Measurements from ENCODE around the gene GZMH. TPM values are rescaled to one million over a fixed set of nuclear protein-coding genes. Genes with fewer than 3 reads are reported as not detected.
"Not testable (repeated sequence)": the region's sequence is repeated elsewhere in the genome, so short reads cannot be mapped to it uniquely, and the experiment has no call there.

Gene GZMH
- total RNA-seq, 1 experiment from 2014 or later = not detected

- DNase-seq (ENCODE audit: unreplicated experiment) = peak; percentile 30
- no peaks in the 10 kb centered on the region for H3K36me3 Mint-ChIP-seq (ENCODE audit: insufficient read depth, unreplicated experiment)
- BruUV-seq (replicated peaks) = no TSS peak
- H3K9me3 Mint-ChIP-seq (ENCODE audit: unreplicated experiment) = peaks cover 25% of the 10 kb centered on the region
- POLR2A ChIA-PET = interaction anchor here (0.6 kb wide), 1 partner anchor 715 kb away, joined by 8 read pairs; no protein-coding TSS in a partner anchor
- intact Hi-C loops (cut with micrococcal nuclease) = no loop called here
- no peak overlapping the region for H3K4me3 Mint-ChIP-seq (ENCODE audit: unreplicated experiment)
- H3K27ac Mint-ChIP-seq (ENCODE audit: low read depth, unreplicated experiment) = no peak overlapping the region
- no peaks in the 10 kb centered on the region for H3K4me1 Mint-ChIP-seq (ENCODE audit: insufficient read depth, unreplicated experiment)
- TF ChIP-seq CTCF (IDR thresholded peaks at IDR 0.05; ENCODE audit: unreplicated experiment) = no peak
- CTCF ChIA-PET = interaction anchor here (1.0 kb wide), 2 partner anchors 84 to 115 kb away, joined by 3 to 4 read pairs; no protein-coding TSS in a partner anchor
- H3K27me3 Mint-ChIP-seq (ENCODE audit: insufficient read depth, unreplicated experiment) = peaks cover 14% of the 10 kb centered on the region
These were observed 14.2 kb downstream of the GZMH start for GRCh38 chr14:24595073-24595808.

DNA sequence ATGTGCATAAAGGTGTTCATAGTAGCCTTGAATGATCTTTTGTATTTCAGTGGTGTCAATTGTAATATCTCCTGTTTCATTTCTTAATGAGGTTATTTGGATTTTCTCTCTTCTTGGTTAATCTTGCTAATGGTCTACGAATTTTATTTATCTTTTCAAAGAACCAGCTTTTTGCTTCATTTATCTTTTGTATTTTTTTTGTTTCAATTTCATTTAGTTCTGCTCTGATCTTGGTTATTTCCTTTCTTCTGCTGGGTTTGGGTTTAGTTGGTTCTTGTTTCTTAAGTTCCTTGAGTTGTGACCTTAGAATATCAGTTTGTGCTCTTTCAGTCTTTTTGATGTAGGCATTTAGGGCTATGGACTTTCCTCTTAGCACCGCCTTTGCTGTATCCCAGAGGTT is 18.5 kb downstream of the GZMH start:
- BruUV-seq (replicated peaks); H3K9me3 Mint-ChIP-seq (ENCODE audit: unreplicated experiment): not testable (repeated sequence)

DNA sequence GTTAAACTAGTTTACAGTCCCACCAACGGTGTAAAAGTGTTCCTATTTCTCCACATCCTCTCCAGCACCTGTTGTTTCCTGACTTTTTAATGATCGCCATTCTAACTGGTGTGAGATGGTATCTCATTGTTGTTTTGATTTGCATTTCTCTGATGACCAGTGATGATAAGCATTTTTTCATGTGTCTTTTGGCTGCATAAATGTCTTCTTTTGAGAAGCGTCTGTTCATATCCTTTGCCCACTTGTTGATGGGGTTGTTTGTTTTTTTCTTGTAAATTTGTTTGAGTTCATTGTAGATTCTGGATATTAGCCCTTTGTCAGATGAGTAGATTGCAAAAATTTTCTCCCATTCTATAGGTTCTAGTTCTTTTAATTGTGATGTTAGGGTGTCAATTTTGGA is 25.1 kb downstream of the GZMH start:
- DNase-seq (ENCODE audit: unreplicated experiment) = not testable (repeated sequence)

More for the DNA sequence above, 18.5 kb downstream of the GZMH start:
- H3K4me3 Mint-ChIP-seq (ENCODE audit: unreplicated experiment); H3K36me3 Mint-ChIP-seq (ENCODE audit: insufficient read depth, unreplicated experiment); intact Hi-C loops (cut with micrococcal nuclease); POLR2A ChIA-PET; DNase-seq (ENCODE audit: unreplicated experiment); CTCF ChIA-PET; H3K4me1 Mint-ChIP-seq (ENCODE audit: insufficient read depth, unreplicated experiment); H3K27ac Mint-ChIP-seq (ENCODE audit: low read depth, unreplicated experiment): not testable (repeated sequence)
- H3K27me3 Mint-ChIP-seq (ENCODE audit: insufficient read depth, unreplicated experiment) = peaks cover 15% of the 10 kb centered on the region

DNA sequence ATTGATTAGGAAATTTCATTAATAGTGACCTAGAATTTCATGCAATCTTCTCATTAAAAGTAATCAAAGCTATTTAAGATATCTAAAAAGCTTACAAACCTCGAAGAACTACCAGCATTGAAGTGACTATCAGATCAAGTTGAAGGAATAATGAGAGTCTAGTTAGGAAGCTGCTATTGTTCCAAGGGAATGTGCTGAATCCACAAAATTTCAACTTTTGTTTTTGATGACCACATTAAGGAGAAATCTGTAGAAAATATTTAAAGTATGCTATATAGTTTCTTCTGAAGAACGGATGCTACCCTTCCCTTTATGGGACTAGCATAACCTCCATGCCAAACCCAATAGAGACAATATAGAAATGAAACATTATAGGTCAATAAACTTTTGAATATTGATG is 30.9 kb downstream of the GZMH start:
- Mint-ChIP-seq H3K4me1 (ENCODE audit: insufficient read depth, unreplicated experiment) (no peaks in the 10 kb centered on the region), H3K4me3 (ENCODE audit: unreplicated experiment) (no peak overlapping the region), H3K27ac (ENCODE audit: low read depth, unreplicated experiment) (no peak overlapping the region), H3K36me3 (ENCODE audit: insufficient read depth, unreplicated experiment) (no peaks in the 10 kb centered on the region), H3K27me3 (ENCODE audit: insufficient read depth, unreplicated experiment) (no peaks in the 10 kb centered on the region), H3K9me3 (ENCODE audit: unreplicated experiment) (no peaks in the 10 kb centered on the region)
- TF ChIP-seq CTCF (IDR thresholded peaks at IDR 0.05; ENCODE audit: unreplicated experiment) = no peak
- no peak for DNase-seq (ENCODE audit: unreplicated experiment)
- POLR2A ChIA-PET = no interaction called here
- CTCF ChIA-PET = interaction anchor here (1.0 kb wide), 1 partner anchor 53 kb away, joined by 3 read pairs; no protein-coding TSS in a partner anchor
- intact Hi-C loops (cut with micrococcal nuclease) = no loop called here
- BruUV-seq (replicated peaks) = no TSS peak

More for the DNA sequence above, 25.1 kb downstream of the GZMH start:
- H3K27me3 Mint-ChIP-seq (ENCODE audit: insufficient read depth, unreplicated experiment); H3K4me3 Mint-ChIP-seq (ENCODE audit: unreplicated experiment); intact Hi-C loops (cut with micrococcal nuclease); CTCF ChIA-PET; BruUV-seq (replicated peaks); H3K4me1 Mint-ChIP-seq (ENCODE audit: insufficient read depth, unreplicated experiment); POLR2A ChIA-PET; H3K36me3 Mint-ChIP-seq (ENCODE audit: insufficient read depth, unreplicated experiment); H3K9me3 Mint-ChIP-seq (ENCODE audit: unreplicated experiment); H3K27ac Mint-ChIP-seq (ENCODE audit: low read depth, unreplicated experiment): not testable (repeated sequence)

DNA sequence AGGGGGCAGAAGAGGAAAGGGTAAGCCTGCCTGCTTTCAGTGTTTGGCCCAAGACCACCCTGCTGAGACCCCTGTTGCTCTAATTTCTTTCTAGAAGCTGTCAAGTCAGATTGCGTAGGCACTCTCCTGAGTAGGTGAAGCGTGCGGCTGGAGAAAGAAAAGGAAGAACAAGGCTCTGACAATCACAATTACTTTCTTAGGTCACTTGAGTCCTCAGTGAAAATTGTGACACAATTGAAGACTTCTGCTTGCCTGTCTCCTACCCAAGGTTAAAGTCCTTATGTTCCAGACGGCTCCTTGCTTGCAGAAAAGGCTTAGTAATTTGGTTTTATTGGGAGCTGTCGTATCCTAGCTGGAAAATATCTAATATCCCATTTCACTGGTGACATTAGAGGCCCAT is 32.7 kb downstream of the GZMH start:
- H3K27me3 Mint-ChIP-seq (ENCODE audit: insufficient read depth, unreplicated experiment) = no peaks in the 10 kb centered on the region
- no TSS peak for BruUV-seq (replicated peaks)
- CTCF ChIA-PET = no interaction called here
- no peaks in the 10 kb centered on the region for H3K36me3 Mint-ChIP-seq (ENCODE audit: insufficient read depth, unreplicated experiment)
- DNase-seq (ENCODE audit: unreplicated experiment) = no peak
- H3K4me1 Mint-ChIP-seq (ENCODE audit: insufficient read depth, unreplicated experiment) = no peaks in the 10 kb centered on the region
- TF ChIP-seq CTCF (IDR thresholded peaks at IDR 0.05; ENCODE audit: unreplicated experiment) = no peak
- no peak overlapping the region for H3K4me3 Mint-ChIP-seq (ENCODE audit: unreplicated experiment)
- POLR2A ChIA-PET = no interaction called here
- no peak overlapping the region for H3K27ac Mint-ChIP-seq (ENCODE audit: low read depth, unreplicated experiment)
- intact Hi-C loops (cut with micrococcal nuclease) = no loop called here
- no peaks in the 10 kb centered on the region for H3K9me3 Mint-ChIP-seq (ENCODE audit: unreplicated experiment)
